C4-2B (cell line): ENCODE data around the gene EHF.

Experiments used
- ZFX ChIP-seq: fragments of 450-650 bp; IDR thresholded peaks from 2 replicates; pipeline ENCODE4 v1.6.1; 2017
- TF ChIP-seq, protein P1 (sequence below): fragments of 450-650 bp; conservative IDR thresholded peaks from 2 replicates; pipeline ENCODE4 v1.5.1; 2017; ENCODE audit warnings: mild to moderate bottlenecking

DNA sequence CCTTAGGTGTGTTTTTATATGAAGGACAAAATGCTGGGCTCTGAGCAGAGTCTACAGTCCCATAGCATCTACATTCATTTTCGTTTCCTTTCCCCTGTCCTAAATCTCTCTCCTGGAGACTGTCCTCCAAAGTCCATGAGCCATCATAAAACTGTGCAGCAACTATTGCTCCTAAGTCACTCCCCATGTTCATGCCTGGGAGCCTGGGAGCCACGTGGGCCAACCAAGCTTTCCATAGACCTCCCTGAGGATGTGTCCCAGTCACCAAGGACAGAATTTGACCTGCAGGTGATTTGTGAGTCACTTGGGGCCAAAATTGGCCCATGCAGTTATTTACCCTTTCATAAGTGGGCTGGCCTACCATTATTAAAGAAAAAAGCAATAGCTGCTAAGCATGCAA lies 28.7 kb downstream of the EHF start:
- TF ChIP-seq, protein P1, sequence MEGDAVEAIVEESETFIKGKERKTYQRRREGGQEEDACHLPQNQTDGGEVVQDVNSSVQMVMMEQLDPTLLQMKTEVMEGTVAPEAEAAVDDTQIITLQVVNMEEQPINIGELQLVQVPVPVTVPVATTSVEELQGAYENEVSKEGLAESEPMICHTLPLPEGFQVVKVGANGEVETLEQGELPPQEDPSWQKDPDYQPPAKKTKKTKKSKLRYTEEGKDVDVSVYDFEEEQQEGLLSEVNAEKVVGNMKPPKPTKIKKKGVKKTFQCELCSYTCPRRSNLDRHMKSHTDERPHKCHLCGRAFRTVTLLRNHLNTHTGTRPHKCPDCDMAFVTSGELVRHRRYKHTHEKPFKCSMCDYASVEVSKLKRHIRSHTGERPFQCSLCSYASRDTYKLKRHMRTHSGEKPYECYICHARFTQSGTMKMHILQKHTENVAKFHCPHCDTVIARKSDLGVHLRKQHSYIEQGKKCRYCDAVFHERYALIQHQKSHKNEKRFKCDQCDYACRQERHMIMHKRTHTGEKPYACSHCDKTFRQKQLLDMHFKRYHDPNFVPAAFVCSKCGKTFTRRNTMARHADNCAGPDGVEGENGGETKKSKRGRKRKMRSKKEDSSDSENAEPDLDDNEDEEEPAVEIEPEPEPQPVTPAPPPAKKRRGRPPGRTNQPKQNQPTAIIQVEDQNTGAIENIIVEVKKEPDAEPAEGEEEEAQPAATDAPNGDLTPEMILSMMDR: no peak
- no peak for TF ChIP-seq ZFX
